Loucy (cell line): ENCODE measurements around the gene EEFSEC.

Experiments
- H2AFZ ChIP-seq: fragments of 200-600 bp; sonication (generic); 2 replicates; pipeline ENCODE4 v1.6.0; 2016; ENCODE audit warnings: antibody characterized with exemption, mild to moderate bottlenecking, low read length, moderate library complexity
- H3F3A ChIP-seq: fragments of 200-600 bp; 2 replicates; pipeline ENCODE4 v1.6.0; 2016; ENCODE audit warnings: antibody characterized with exemption, low read depth, mild to moderate bottlenecking
- H3K27me3 ChIP-seq: fragments of 200-600 bp; sonication (generic); 2 replicates; pipeline ENCODE4 v1.6.1; 2014; ENCODE audit warnings: low read length, mild to moderate bottlenecking; ENCODE audit not compliant: insufficient read depth, poor library complexity, severe bottlenecking
- H3K36me3 ChIP-seq: fragments of 200-600 bp; sonication (generic); 2 replicates; pipeline ENCODE4 v1.6.1; 2016; ENCODE audit warnings: low read length; ENCODE audit not compliant: insufficient read depth
- H3K4me1 ChIP-seq: fragments of 200-600 bp; sonication (generic); 2 replicates; pipeline ENCODE4 v1.5.1; 2014; ENCODE audit warnings: low read length, mild to moderate bottlenecking; ENCODE audit not compliant: insufficient read depth, poor library complexity, severe bottlenecking
- H3K4me2 ChIP-seq: fragments of 200-600 bp; sonication (generic); 2 replicates; pipeline ENCODE4 v1.6.0; 2014; ENCODE audit warnings: antibody characterized with exemption, low read length, low read depth, mild to moderate bottlenecking; ENCODE audit not compliant: poor library complexity, severe bottlenecking
- H3K4me3 ChIP-seq: fragments of 200-600 bp; sonication (generic); 2 replicates; pipeline ENCODE4 v1.5.1; 2014; ENCODE audit warnings: low read length, mild to moderate bottlenecking, mixed read lengths; ENCODE audit not compliant: poor library complexity, severe bottlenecking
- H3K79me2 ChIP-seq: fragments of 200-600 bp; sonication (generic); 2 replicates; pipeline ENCODE4 v1.6.1; 2014; ENCODE audit warnings: low read length; ENCODE audit not compliant: insufficient read depth
- H3K9ac ChIP-seq: fragments of 200-600 bp; sonication (generic); 2 replicates; pipeline ENCODE4 v1.6.0; 2014; ENCODE audit warnings: mild to moderate bottlenecking, low read depth, low read length, moderate library complexity; ENCODE audit not compliant: poor library complexity, severe bottlenecking
- H3K9me2 ChIP-seq: fragments of 200-600 bp; sonication (generic); replicated peaks from 2 replicates; pipeline ENCODE4 v1.6.1; 2016; ENCODE audit warnings: low read depth, low read length, mixed read lengths
- H3K9me3 ChIP-seq: fragments of 200-600 bp; sonication (generic); 2 replicates; pipeline ENCODE4 v1.6.1; 2014; ENCODE audit warnings: mild to moderate bottlenecking, antibody characterized with exemption, low read length, low read depth; ENCODE audit not compliant: insufficient read depth
- H4K20me1 ChIP-seq: fragments of 200-600 bp; sonication (generic); 2 replicates; pipeline ENCODE4 v1.6.0; 2014; ENCODE audit warnings: antibody characterized with exemption, low read length, mild to moderate bottlenecking; ENCODE audit not compliant: insufficient read depth, poor library complexity, severe bottlenecking
- EZH2phosphoT487 ChIP-seq: fragments of 200-600 bp; IDR thresholded peaks from 2 replicates; pipeline ENCODE4 v1.6.1; 2018; ENCODE audit warnings: antibody characterized with exemption, mild to moderate bottlenecking, moderate library complexity, borderline replicate concordance
- TF ChIP-seq, protein P1 (sequence below): fragments of 200-600 bp; sonication (generic); conservative IDR thresholded peaks from 2 replicates; pipeline ENCODE4 v1.5.1; 2014; ENCODE audit warnings: mild to moderate bottlenecking, antibody characterized with exemption, low read length

EEFSEC gene

DNA sequence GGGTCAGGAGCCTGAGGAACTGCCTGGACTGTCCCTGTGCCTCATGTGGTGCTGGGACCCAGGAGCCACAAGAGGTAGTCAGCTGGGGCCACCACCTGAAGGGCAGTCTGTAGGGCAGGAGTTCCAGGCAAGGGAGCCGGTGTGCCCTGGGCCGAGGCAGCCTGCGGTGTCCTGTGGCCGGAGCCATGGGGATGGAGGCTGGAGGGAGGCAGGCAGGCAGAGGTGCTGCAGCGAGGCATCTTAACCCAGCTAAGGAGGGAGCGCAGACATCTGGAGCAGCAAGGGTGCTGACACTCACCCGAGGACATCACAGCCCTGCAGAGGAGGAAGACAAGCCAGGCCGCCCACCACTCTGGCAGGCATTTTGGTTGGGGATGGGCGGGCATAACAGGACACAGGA lies 235.7 kb downstream of the EEFSEC start:
- Histone ChIP-seq H3K9ac (no peak overlapping the region), H3K27me3 (no peaks in the 10 kb centered on the region), H3K36me3 (no peaks in the 10 kb centered on the region), H3K9me2 (no peaks in the 10 kb centered on the region), H3K4me3 (no peak overlapping the region), H3F3A (no peaks in the 10 kb centered on the region), H3K4me2 (no peak overlapping the region), H3K4me1 (peaks cover 6% of the 10 kb centered on the region), H3K9me3 (no peaks in the 10 kb centered on the region), H4K20me1 (no peaks in the 10 kb centered on the region), H2AFZ (no peak overlapping the region), H3K79me2 (no peaks in the 10 kb centered on the region)
- TF ChIP-seq, protein P1, sequence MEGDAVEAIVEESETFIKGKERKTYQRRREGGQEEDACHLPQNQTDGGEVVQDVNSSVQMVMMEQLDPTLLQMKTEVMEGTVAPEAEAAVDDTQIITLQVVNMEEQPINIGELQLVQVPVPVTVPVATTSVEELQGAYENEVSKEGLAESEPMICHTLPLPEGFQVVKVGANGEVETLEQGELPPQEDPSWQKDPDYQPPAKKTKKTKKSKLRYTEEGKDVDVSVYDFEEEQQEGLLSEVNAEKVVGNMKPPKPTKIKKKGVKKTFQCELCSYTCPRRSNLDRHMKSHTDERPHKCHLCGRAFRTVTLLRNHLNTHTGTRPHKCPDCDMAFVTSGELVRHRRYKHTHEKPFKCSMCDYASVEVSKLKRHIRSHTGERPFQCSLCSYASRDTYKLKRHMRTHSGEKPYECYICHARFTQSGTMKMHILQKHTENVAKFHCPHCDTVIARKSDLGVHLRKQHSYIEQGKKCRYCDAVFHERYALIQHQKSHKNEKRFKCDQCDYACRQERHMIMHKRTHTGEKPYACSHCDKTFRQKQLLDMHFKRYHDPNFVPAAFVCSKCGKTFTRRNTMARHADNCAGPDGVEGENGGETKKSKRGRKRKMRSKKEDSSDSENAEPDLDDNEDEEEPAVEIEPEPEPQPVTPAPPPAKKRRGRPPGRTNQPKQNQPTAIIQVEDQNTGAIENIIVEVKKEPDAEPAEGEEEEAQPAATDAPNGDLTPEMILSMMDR, result no peak
- TF ChIP-seq EZH2phosphoT487, result no peak

DNA sequence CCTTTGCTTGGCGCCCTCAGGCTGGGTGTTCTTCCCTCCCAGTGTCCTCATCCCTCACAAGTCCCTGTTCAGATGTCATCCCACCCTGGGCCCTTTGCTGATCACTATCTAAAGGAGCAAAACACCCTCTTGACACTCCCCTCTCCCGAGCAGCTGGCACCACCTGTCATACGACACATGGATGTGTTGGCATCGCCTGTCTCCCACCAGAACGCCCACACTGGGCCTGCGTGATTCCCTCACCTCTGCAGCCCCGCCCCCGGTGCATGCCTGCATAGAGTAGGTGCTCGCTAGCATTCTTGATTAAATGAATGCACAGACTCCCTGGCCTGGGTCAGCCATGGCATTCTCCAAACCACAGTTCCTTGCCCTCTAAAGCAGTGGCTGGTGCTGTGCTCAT lies 237.6 kb downstream of the EEFSEC start:
- Histone ChIP-seq H3K9me2 (no peaks in the 10 kb centered on the region), H3K9ac (no peak overlapping the region)

DNA sequence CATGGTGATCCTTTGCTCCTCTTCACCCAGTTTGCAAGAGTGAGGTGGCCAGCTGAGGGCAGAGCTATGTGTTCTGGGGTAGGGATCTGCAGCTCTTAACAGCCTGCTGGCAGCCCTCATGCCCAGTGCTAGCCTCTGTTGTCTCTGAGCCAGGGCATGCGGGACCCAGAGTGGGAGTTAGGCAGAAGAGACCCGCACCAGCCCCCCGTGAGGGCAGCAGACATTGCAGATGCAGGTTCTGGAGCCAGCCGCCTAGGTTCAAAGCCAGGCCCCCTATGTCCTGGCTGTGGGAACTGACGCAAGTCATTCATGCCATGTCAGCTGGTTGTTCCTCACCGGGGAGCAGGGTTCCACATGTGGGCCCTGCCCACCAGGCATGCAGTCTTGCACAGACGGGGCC lies 238.7 kb downstream of the EEFSEC start:
- H3K4me2 ChIP-seq, result no peak overlapping the region
- no peaks in the 10 kb centered on the region for H3K9me2 ChIP-seq
- H3K27me3 ChIP-seq, result no peaks in the 10 kb centered on the region
- H3K9me3 ChIP-seq, result no peaks in the 10 kb centered on the region
- H4K20me1 ChIP-seq, result no peaks in the 10 kb centered on the region
- TF ChIP-seq, protein P1, result no peak
- no peak for TF ChIP-seq EZH2phosphoT487
- H3F3A ChIP-seq, result no peaks in the 10 kb centered on the region
- no peaks in the 10 kb centered on the region for H3K36me3 ChIP-seq
- no peak overlapping the region for H3K4me3 ChIP-seq
- no peak overlapping the region for H3K9ac ChIP-seq
- no peak overlapping the region for H2AFZ ChIP-seq
- no peaks in the 10 kb centered on the region for H3K79me2 ChIP-seq
- H3K4me1 ChIP-seq, result peaks cover 5% of the 10 kb centered on the region

More for the DNA sequence above, 237.6 kb downstream of the EEFSEC start:
- no peaks in the 10 kb centered on the region for H3K27me3 ChIP-seq
- H3K9me3 ChIP-seq, result no peaks in the 10 kb centered on the region
- H3K79me2 ChIP-seq, result no peaks in the 10 kb centered on the region
- H4K20me1 ChIP-seq, result no peaks in the 10 kb centered on the region
- no peak for TF ChIP-seq EZH2phosphoT487
- TF ChIP-seq, protein P1, result no peak
- no peaks in the 10 kb centered on the region for H3K36me3 ChIP-seq
- no peaks in the 10 kb centered on the region for H3F3A ChIP-seq
- H2AFZ ChIP-seq, result no peak overlapping the region
- no peak overlapping the region for H3K4me2 ChIP-seq
- no peak overlapping the region for H3K4me3 ChIP-seq
- peaks cover 5% of the 10 kb centered on the region for H3K4me1 ChIP-seq
